Measurements from ENCODE around the gene SIGLEC14. TPM values are rescaled to one million over a fixed set of nuclear protein-coding genes. Genes with fewer than 3 reads are reported as not detected.
A peak's percentile ranks its signal among the peaks of the same experiment; 100 is the strongest.
"Not testable (repeated sequence)": the region's sequence is repeated elsewhere in the genome, so short reads cannot be mapped to it uniquely, and the experiment has no call there.

The SIGLEC14 gene
- total RNA-seq, 1 experiment from 2014 or later: not detected

DNA sequence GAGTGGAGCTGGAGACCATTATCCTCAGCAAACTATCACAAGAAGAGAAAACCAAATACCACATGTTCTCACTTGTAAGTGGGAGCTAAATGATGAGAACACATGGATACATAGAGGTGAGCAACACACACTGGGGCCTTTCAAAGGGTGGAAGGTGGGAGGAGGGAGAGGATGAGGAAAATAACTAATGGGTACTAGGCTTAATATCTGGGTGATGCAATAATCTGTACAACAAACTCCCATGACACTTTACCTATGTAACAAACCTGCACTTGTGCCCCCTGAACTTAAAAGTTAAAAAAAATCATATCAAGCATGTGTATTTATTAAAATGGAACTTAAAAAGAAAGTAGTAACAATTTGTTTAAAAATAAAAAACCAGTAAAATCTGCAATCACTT, 5.0 kb downstream of the SIGLEC14 start:
- Histone ChIP-seq H3K9me3 (no peaks in the 10 kb centered on the region), H3K36me3 (no peaks in the 10 kb centered on the region), H3K4me3 (no peak overlapping the region), H3K27me3 (no peaks in the 10 kb centered on the region)
- DNase-seq: no peak

DNA sequence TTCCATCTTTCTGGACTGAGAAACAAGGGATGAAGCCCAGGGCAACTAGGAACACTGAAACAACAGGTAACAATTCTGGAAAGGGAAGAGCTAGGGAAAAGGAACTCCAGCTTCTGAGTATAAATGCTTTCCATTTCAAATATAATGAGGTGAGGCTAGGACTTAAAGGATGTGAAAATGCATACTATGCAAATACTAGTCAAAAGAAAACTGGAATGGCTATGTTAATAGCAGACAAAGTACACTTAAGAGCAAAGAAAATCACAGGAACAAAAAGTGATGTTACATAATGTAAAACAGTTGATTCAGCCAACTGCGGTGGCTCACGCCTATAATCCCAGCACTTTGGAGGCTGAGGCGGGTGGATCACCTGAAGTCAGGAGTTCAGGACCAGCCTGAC, 6.2 kb downstream of the SIGLEC14 start:
- no peaks in the 10 kb centered on the region for H3K9me3 ChIP-seq
- no peak for DNase-seq
- H3K36me3 ChIP-seq: no peaks in the 10 kb centered on the region
- no peak overlapping the region for H3K4me3 ChIP-seq
- H3K27me3 ChIP-seq: no peaks in the 10 kb centered on the region

DNA sequence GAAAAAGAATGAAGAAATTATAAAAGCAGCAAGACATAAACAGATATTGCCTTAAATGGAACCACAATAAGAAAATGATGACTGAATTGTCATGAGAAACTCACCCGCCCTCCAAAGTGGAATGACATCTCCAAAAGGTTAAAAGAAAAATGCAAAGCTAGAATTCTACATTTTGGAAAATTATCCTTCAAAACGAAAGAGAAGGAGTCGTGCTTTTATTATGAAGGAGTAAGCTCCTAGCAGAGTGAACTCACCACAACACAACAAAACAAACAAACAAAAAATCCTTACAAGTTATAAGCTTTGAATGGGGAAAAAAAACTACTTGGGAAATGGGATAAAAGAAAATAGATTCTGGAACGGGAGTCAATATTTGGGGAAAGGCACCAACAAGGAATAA, 6.7 kb downstream of the SIGLEC14 start:
- DNase-seq: no peak
- Histone ChIP-seq H3K27me3 (no peaks in the 10 kb centered on the region), H3K36me3 (no peaks in the 10 kb centered on the region), H3K9me3 (no peaks in the 10 kb centered on the region), H3K4me3 (no peak overlapping the region)

DNA sequence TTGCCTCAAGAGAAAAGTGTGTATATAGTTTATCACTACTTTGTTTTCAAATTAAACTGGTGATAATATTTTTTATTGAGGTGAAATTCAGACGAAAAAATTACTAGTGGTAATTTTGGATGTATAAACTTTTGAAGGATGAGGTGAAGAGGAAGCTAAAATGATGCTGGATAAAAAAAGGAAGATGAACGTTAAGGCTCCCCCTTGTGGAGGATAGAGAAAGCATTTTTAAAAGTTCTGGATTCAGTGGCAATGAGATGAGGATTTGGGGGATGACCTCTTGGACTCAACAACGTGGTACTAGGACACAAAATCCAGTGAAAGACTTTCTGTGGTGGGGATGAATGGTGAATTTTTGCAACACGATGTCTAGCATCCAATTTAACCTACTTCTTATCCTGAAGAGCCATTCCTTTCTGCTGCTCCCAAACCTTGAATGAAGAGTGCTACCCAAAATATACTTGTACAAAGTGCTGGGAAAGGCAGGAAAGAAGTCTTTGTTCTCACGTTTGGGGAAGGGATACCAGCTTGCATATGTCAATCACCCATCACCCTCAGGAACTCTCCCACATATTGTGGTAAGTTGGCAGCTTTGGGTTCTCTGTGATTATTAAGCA, 9.2 kb downstream of the SIGLEC14 start:
- H3K9me3 ChIP-seq: no peaks in the 10 kb centered on the region
- H3K27me3 ChIP-seq: no peaks in the 10 kb centered on the region
- no peak overlapping the region for H3K4me3 ChIP-seq
- DNase-seq: no peak
- no peaks in the 10 kb centered on the region for H3K36me3 ChIP-seq

DNA sequence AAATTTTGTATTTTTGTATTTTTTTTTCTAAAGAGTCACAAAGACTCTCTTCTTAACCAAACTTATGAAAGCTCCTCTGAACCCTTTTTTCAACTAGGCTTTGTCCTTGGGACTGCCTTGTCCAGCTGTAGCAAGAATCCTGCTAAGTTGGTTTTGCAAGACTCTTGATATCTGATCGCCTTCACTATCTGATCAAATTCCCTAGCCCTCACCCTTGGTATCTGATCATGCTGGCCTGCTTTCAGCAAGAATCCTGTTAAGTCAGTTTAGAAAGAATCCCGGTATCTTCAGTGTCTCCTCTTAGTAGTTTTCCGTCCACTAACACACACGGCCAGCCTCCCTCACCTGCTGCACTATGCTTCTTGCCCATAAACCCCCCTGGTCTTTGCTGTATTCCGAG, 14.5 kb downstream of the SIGLEC14 start:
- DNase-seq: no peak
- Histone ChIP-seq H3K27me3 (peaks cover 3% of the 10 kb centered on the region), H3K4me3 (no peak overlapping the region), H3K9me3 (no peaks in the 10 kb centered on the region), H3K36me3 (no peaks in the 10 kb centered on the region)

DNA sequence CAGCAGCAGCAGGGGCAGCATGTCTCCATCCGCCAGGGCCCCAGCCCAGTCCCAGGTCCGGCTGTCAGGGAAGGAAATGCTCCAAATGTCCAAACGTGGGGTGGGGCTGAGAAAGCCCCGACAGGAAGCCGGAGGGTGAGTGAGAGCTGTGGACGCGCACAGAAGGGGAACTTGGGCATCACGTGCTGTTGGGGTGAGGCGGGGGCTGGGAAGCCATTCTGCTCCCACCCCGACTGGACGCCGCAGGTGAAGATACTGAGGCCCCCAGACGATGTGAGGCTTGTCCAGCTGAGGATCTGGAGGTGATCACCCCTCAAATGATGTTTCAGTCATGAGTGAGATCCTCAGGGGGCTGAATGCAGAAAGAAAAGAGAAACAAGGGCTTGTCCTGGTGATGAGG, 16.3 kb downstream of the SIGLEC14 start, which contains the start of gene SIGLEC5:
Gene SIGLEC5, minus strand, starts transcription at position 87 of the 400 bp plus-strand sequence. Its CDS starts 66 bp downstream, at position 21.
- not testable (repeated sequence) for DNase-seq, H3K27me3 ChIP-seq, H3K9me3 ChIP-seq, H3K4me3 ChIP-seq, H3K36me3 ChIP-seq

DNA sequence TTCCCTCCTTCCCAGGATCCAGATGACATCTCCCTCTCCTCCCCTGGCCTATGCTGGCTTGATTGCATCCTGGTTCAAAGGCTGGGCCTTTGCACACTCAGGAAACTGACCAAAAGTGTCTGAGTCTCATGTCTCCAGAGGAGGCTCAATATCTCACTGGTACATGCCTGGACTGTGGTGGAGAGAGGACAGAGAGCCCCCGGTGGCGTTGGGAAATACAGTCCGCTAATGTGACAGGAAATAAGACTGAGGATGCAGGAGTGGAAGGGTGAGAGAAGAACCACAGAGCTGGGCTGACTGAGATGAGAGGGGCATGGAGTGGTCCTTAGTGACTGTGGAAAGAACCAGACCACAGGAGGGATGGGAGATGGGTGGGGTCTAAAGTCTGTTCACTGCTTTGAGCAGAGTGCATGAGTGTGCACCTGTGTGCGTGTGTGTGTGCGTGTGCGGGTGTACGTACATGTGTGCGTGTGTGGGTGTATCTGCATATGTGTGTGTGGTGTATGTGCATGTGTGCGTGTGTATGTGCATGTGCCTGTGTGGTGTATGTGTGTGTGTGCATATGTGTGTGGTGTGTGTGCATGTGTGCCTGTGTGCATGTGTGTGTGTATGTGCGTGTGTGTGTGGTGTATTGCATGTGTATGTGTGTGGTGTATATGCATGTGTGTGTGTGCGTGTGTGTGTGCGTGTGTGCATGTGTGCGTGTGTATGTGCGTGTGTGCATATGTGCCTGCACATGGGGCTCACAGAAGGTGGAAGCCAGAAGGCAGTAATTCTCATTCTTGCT, 18.3 kb downstream of the SIGLEC14 start:
- Histone ChIP-seq H3K36me3 (no peaks in the 10 kb centered on the region), H3K27me3 (peaks cover 13% of the 10 kb centered on the region), H3K9me3 (no peaks in the 10 kb centered on the region), H3K4me3 (no peak overlapping the region)
- no peak for DNase-seq

DNA sequence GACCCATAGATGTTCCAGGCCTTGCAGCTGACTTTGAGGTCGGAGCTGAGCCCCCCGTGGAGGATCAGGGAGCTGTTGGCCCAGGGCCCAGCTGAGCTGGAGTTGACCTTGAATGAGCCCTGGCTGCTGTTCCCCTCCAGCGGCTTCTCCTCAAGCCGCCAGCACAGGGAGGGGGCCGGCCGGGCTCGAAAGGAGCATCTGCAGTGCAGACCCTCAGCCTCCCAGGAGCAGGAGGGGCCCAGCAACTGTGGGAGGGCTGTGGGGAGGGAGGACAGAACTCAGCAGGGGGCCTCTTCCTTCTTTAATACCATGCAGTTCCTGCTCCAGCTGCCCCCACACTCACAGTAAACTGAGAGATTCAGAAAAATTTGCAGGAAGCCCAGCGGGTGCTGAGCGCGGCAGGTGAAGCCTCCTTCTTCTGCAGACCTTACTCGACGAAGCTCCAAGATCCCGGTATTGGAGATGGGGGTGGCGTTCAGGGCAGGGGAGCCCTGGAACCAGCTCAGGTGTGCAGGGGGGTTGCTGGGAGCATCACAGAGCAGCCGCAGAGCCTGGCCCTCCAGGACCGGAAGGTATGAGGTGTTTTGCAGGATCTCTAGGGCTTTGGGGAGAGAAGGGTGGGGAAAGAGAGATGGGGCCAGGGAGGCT, 19.0 kb downstream of the SIGLEC14 start:
- peaks cover 16% of the 10 kb centered on the region for H3K27me3 ChIP-seq
- H3K9me3 ChIP-seq: no peaks in the 10 kb centered on the region
- H3K36me3 ChIP-seq: no peaks in the 10 kb centered on the region
- H3K4me3 ChIP-seq: no peak overlapping the region
- DNase-seq: no peak

DNA sequence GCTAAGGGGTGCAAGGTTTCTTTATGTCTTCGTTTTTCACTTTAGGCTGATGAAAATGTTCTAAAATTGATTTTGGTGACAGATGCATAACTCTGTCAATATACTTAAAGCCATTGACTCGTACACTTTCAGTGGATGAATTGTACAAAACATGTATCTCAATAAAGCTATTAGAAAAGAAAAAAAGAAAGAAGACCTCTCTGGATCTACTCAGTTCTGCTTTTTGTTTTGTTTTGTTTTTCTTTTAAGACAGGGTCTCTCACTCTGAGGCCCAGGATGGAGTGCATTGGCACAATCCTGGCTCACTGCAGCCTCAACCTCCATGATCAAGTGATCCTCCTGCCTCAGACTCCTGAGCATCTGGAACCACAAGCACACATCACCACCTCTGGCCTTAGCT, 19.9 kb downstream of the SIGLEC14 start:
- no peak for DNase-seq

DNA sequence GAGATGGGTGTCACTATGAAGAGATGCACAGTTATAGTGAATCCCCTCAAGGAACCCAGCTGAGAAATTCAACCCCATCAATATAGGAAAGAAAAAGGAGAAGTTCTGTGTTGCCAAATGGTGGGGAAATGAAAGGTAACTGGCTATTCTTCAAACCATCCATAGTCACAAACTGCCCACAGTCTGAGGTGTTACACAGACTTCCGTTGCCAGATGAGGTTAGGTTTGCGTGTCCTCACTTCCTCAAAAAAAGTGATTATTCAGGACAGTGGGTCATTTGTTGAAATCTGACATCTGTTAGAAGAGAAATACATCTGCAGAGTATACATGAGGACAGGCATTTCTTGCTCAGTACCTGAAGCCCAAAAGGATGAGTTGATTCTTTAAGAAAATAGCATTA, 25.4 kb downstream of the SIGLEC14 start:
- H3K36me3 ChIP-seq: no peaks in the 10 kb centered on the region
- peaks cover 13% of the 10 kb centered on the region; the same call in 1 of the 2 replicates for H3K27me3 ChIP-seq
- H3K4me3 ChIP-seq: no peak overlapping the region
- DNase-seq: no peak
- H3K9me3 ChIP-seq: no peaks in the 10 kb centered on the region

More for the DNA sequence above, 19.9 kb downstream of the SIGLEC14 start:
- Histone ChIP-seq H3K4me3 (no peak overlapping the region), H3K36me3 (no peaks in the 10 kb centered on the region), H3K27me3 (peaks cover 18% of the 10 kb centered on the region), H3K9me3 (no peaks in the 10 kb centered on the region)

DNA sequence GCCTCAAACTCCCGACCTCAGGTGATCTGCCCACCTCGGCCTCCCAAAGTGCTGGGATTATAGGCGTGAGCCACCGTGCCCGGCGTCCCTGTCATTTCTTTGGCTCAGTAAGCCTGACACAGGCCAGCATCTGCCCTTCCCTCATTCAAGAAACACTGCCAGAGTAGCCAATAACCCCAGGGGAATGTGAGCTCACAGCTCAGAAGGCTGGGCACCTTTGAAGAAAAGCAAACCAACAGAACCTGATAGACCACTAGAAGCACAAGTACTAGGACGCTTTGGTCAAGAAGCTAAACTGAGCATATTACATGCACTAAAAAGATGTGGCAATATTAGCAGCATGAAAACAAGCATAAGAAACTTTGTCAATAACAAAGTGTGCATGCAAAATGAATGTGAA, 30.6 kb downstream of the SIGLEC14 start:
- DNase-seq: no peak
- Histone ChIP-seq H3K36me3 (no peaks in the 10 kb centered on the region), H3K9me3 (no peaks in the 10 kb centered on the region), H3K4me3 (no peak overlapping the region), H3K27me3 (peaks cover 2% of the 10 kb centered on the region; the same call in 1 of the 2 replicates)

DNA sequence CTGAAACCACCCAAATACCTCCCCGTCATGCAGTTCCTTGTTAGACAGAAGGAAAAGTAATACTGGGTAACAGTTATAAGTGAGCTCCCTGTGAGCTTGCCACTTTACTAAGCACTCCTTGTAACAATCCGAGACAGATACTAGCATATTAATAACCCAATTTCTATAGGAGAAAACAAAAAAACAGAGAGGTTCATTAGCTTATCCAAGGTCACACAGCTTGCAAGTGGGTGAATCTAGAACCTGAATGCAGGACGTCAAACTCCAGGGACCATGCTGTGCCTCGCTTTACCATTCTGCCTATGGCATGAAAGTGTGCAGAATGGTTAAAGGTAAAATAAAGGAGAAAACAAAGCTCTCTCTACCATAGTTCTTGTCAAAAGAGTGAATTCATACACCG, 31.8 kb downstream of the SIGLEC14 start:
- no peak for DNase-seq
- H3K27me3 ChIP-seq: peaks cover 2% of the 10 kb centered on the region; the same call in 1 of the 2 replicates

DNA sequence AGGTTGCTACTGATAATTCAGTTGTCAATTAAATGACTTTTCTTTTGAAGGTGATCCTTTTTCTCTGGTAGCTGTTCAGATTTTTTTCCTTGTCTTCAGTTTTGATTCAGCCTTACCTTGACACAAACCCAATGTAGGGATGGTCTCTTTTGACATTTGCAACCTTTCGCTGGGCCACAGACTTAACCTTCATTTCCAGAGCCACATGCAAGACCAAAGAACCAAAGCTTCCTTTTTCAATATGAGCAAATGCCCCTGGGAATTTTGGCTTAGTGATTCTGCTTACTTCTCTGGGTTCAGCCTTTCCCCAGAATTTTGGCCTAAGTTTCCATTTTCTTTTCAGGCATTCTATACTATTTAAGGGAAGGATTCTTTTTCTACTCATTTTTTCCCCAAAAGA, 36.0 kb downstream of the SIGLEC14 start:
- DNase-seq: no peak
- Histone ChIP-seq H3K9me3 (no peaks in the 10 kb centered on the region), H3K36me3 (no peaks in the 10 kb centered on the region), H3K27me3 (no peaks in the 10 kb centered on the region), H3K4me3 (no peak overlapping the region)

More for the DNA sequence above, 31.8 kb downstream of the SIGLEC14 start:
- Histone ChIP-seq H3K4me3 (no peak overlapping the region), H3K9me3 (no peaks in the 10 kb centered on the region), H3K36me3 (no peaks in the 10 kb centered on the region)

DNA sequence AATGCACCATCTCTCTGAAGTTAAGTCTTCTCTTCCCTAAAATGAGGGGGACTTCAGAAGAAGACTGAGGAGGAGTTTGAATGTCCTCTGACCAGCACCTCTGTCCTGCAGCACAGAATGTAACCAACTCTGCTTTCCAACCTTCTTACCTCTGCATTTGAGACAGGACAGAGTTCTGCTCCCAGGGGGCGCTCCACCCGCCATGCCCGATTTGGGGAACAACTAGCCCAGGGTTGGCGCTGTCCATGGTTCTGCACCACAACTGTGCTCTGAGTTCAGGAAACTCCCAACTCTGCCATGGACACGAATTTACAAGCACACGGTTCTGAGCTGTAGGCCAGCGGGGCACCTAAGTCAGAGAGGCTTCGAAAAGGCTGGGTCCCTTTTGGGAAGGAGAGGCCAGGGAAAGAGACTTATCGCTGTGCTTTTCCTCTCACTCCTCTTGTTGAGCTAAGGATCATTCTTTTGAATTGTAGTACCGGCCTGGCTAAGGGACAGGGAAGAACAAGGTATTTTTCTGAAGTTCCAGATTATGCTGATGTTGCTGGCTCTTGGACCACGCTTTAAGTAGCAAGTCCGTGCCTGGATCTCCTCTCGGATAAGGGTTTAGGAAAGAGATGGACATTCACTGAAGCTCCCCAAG, 38.6 kb downstream of the SIGLEC14 start:
- peak; percentile 76 for DNase-seq
- Histone ChIP-seq H3K27me3 (no peaks in the 10 kb centered on the region), H3K4me3 (no peak overlapping the region), H3K36me3 (no peaks in the 10 kb centered on the region), H3K9me3 (no peaks in the 10 kb centered on the region)

DNA sequence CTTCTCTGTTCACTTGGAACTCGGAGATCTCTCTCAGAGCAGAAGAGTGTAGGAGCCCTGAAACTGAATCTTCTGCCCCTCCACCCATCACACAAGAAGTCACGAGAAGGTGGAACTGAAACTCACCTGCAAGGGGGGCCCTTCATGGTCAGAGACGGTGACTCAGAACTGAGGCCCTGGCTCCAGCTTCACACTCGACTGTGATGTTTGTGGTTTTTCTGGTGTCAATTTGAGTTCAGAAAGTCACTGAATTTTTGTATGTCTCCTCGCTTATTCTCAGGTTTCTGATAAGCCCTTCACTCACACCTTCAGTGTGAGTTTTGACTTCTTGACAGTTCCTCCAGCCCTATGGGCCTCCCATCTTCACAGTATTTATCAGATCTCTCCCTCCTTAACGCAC, 39.5 kb downstream of the SIGLEC14 start:
- Histone ChIP-seq H3K9me3 (no peaks in the 10 kb centered on the region), H3K36me3 (no peaks in the 10 kb centered on the region), H3K27me3 (no peaks in the 10 kb centered on the region), H3K4me3 (no peak overlapping the region)
- DNase-seq: no peak

DNA sequence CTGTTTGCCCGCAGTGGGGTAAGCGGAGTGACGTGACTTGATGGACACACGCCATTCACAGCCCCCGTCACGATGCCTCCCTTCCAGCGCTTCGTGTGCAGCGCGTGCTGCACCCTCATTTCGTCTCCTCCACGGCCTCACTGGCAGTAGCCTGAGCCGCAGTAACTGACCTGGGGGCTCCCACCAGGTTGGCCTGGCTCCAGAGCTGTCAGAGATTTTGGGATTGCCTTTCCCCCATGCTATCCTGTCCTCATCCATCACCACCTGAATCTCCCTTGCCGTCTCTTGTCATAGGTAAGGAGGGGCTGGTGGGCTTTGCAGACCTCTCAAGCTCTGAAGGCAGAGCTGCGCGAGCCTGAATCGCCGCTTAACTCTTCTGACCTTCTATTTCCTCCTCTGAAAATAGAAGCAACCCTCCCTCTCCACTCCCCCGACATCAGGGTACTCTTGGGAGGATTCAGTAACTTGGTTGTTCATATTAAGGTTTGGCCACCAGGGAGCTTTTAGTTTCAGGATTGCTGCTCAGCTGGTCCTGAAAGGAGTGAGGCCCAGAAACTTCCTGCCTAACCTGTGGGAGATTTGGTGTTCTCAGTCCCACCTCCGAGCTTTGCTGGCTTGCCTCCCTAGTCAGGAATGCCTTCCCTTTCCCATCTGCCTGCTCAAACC, 44.3 kb downstream of the SIGLEC14 start:
- Histone ChIP-seq H3K27me3 (no peaks in the 10 kb centered on the region), H3K4me3 (no peak overlapping the region), H3K36me3 (no peaks in the 10 kb centered on the region), H3K9me3 (no peaks in the 10 kb centered on the region; the same call in 1 of the 2 replicates)
- DNase-seq: no peak

Measured in MG63 (cell line).